VCaP (cell line): ENCODE measurements around the gene CASP1.

Source experiments
- H3K27ac ChIP-seq: fragments of 450-650 bp; 2 replicates; pipeline ENCODE4 v1.5.1; 2017
- TF ChIP-seq, protein P1 (sequence below): fragments of 450-650 bp; conservative IDR thresholded peaks from 2 replicates; pipeline ENCODE4 v1.5.1; 2017; ENCODE audit warnings: mild to moderate bottlenecking, moderate library complexity

Gene CASP1

DNA sequence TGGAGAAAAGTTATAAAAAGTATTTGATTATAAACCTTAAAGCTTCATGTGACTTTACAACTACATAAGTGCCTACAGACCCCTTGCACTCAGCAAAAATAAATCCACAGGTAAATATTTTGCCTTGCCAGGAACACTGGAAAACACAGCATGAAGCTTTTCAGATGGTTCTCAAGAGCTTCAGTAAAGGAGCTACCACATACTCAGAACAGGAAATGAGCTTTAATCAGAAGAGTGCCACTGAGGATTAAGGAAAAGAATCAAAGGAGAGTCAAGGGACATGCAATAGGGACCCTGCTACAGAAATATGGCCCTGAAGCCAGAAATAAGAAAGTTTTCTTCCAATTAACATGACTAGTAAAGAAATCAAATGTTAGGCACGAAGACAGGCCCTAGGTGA lies 1.2 kb downstream of the CASP1 start:
- H3K27ac ChIP-seq: no peak overlapping the region
- TF ChIP-seq, protein P1, sequence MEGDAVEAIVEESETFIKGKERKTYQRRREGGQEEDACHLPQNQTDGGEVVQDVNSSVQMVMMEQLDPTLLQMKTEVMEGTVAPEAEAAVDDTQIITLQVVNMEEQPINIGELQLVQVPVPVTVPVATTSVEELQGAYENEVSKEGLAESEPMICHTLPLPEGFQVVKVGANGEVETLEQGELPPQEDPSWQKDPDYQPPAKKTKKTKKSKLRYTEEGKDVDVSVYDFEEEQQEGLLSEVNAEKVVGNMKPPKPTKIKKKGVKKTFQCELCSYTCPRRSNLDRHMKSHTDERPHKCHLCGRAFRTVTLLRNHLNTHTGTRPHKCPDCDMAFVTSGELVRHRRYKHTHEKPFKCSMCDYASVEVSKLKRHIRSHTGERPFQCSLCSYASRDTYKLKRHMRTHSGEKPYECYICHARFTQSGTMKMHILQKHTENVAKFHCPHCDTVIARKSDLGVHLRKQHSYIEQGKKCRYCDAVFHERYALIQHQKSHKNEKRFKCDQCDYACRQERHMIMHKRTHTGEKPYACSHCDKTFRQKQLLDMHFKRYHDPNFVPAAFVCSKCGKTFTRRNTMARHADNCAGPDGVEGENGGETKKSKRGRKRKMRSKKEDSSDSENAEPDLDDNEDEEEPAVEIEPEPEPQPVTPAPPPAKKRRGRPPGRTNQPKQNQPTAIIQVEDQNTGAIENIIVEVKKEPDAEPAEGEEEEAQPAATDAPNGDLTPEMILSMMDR: no peak

DNA sequence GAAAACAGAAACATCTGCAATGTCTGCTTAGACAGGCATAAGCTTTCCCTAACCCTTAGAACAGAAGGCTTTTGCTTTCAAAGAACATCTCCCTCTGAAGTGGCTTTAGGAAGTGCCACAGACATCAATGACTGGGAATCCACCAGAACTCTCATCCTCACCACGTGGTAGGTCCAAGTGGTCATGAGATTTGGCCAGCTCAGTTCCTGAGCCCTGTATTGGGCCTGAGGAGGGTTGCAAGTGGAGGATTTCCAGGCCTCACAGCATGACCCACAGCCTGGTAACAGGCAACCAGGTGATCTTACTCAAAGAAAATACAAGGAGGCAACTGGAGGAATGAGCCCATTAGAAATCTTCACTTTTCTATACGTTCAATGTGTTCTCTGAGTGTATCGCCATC lies 1.6 kb downstream of the CASP1 start:
- no peak overlapping the region for H3K27ac ChIP-seq
- TF ChIP-seq, protein P1: no peak

DNA sequence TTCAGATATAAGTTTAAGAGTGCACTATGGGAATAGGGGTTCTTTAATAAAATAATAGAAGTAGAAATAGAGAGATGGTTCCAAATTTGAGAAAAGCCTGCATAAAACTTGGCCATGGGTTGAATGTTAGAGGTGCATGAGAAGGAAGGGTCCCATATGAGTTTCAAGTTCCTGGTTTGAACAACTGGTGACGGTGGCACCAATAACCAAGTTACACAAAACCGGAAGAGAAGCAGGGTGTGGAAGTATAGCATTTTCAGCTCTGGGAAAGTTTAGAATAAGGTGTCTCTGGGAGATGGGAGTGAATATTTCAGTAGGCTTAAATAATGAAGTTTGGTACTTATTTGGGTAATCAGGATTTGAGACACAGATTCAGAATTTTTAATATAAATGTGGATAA lies 2.4 kb downstream of the CASP1 start:
- TF ChIP-seq, protein P1: no peak
- H3K27ac ChIP-seq: no peak overlapping the region

DNA sequence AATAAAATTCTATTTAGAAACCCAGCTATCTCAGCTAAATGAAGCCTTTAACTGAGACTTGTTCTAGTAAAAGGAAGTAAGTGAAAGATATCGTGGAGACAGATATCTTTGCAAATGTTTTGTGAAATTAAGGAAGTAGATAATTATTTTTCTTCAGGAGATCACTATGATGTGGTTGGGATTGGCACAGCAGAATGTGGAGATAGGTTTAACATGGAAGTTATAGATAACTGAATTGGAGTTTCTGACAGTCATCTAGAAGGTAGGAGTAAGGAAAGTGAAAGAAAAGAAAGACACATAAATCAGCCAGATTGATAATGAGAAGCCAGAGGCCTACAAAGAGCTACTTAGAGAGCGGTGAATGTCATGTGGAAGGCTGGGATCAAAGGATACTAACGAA lies 7.3 kb downstream of the CASP1 start:
- TF ChIP-seq, protein P1: no peak

DNA sequence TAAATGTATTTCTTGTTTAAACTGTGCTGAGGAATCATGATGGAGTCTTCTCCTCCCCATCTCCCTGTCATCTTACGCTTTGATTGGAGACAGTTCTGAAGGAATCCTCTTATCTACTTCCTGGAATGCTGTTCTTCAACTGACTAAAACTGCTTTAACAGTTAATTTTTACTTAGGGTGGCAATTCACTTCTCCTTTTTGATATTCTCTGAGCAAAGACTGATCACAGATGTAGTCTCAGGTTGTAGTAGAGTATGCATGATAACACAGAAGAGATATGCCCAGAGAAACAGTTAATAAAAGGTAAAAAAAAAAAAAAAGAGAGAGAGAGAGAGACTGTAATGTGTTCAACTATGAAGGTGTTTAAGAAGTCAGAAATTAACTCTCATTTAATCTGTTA lies 10.6 kb downstream of the CASP1 start:
- no peak overlapping the region for H3K27ac ChIP-seq
- TF ChIP-seq, protein P1: no peak

More for the DNA sequence above, 7.3 kb downstream of the CASP1 start:
- no peak overlapping the region for H3K27ac ChIP-seq

DNA sequence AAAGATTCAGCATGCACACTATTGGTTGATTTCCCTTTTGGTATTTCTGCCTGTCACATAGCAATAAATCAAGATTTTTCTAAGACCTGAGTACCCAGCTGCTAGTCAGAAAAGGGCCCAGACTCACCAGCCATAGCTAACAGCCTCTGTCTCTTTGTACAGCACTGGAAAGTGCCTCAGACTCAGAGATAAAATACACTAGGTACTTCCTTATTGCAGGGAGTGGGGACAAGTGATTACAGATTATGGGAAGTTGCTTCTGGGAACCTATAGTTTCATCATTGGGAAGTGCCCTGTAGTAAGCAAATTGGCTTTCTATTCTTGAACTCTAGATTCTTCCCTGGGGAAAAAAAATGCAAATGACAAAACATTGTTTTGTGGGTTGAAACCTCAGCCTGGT lies 11.9 kb downstream of the CASP1 start, which contains the start of gene CASP5:
TSS of gene CASP5 (minus strand) at position 166 of the 400 bp plus-strand sequence. CDS start at position 134, 32 bp downstream.
- TF ChIP-seq, protein P1: no peak
- no peak within 1 kb of the TSS for H3K27ac ChIP-seq

DNA sequence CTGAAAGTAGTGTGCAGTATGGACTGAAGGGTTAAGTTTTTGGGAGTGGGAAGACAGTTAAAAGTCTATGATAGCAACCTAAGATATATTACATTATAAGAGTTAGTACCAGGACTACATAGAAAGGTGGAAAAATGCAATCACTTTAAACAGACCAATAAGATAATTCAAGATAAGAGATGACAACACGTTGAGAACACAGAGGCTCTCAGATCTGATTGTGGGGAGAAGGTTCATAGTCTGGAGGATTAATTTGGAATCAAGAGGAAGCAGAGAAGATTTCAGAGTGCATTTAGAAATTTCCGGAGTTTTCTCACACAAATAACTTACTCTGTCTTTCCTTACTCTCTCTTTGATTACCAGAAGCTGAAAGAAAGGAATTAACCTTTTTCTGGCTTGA lies 12.4 kb downstream of the CASP1 start:
- H3K27ac ChIP-seq: no peak overlapping the region
- TF ChIP-seq, protein P1: no peak
